CD14-positive monocyte (primary cell): ENCODE measurements around the gene KNL1. TPM values are rescaled to one million over a fixed set of nuclear protein-coding genes. Genes with fewer than 3 reads are reported as not detected.

Experiments
- DNase-seq, 3 donors: peaks; one replicate each; pipeline ENCODE4 v3.0.0-alpha.2; 2011 to 2022
- H2AFZ ChIP-seq: 2 replicates; pipeline ENCODE4 v1.6.0; 2012; ENCODE audit warnings: mild to moderate bottlenecking, low read depth, low read length, inconsistent platforms; ENCODE audit not compliant: insufficient read depth, poor library complexity, severe bottlenecking
- H3K27ac ChIP-seq, 2 donors: 1 replicate in 1 of 2; 2 replicates in 1 of 2; pipeline ENCODE4 v1.5.1; 2012 to 2013; ENCODE audit warnings: low read length in 2 of 2, control low read depth in 1 of 2, inconsistent platforms in 1 of 2, low read depth in 1 of 2, mild to moderate bottlenecking in 1 of 2
- H3K27me3 ChIP-seq, 2 donors: one replicate each; pipeline versions ENCODE4 v1.6.0 to v1.6.1; 2011 to 2013; ENCODE audit warnings: low read length in 2 of 2; ENCODE audit not compliant: control insufficient read depth in 2 of 2, insufficient read depth in 2 of 2
- H3K36me3 ChIP-seq, 2 donors: replicated peaks in 1 of 2; 1 replicate in 1 of 2; 2 replicates in 1 of 2; pipeline versions ENCODE4 v1.5.1 to v1.6.1; 2012 to 2013; ENCODE audit warnings: low read length in 2 of 2, control low read depth in 1 of 2, inconsistent platforms in 1 of 2, mild to moderate bottlenecking in 1 of 2; ENCODE audit not compliant: insufficient read depth in 2 of 2, control insufficient read depth in 1 of 2
- H3K4me1 ChIP-seq, 2 donors: 1 replicate in 1 of 2; 2 replicates in 1 of 2; pipeline versions ENCODE4 v1.5.1 to v1.6.1; 2012 to 2013; ENCODE audit warnings: low read length in 2 of 2, control low read depth in 1 of 2, inconsistent platforms in 1 of 2, mild to moderate bottlenecking in 1 of 2, moderate library complexity in 1 of 2; ENCODE audit not compliant: insufficient read depth in 2 of 2, control insufficient read depth in 1 of 2
- H3K4me2 ChIP-seq: replicated peaks from 2 replicates; pipeline ENCODE3; 2012; ENCODE audit warnings: low read length, moderate library complexity, mild to moderate bottlenecking; ENCODE audit not compliant: poor library complexity, severe bottlenecking; ENCODE audit errors: extremely low read depth
- H3K4me3 ChIP-seq, 3 experiments: fragments of 200-600 bp in 1 of 3; sonication (generic) in 1 of 3; replicated peaks in 1 of 3; 1 replicate in 2 of 3; 2 replicates in 1 of 3; pipeline ENCODE4 v1.5.1; 2011 to 2013; ENCODE audit warnings: low read length in 3 of 3, mild to moderate bottlenecking in 3 of 3, control low read depth in 2 of 3, low read depth in 2 of 3, inconsistent platforms in 1 of 3, moderate library complexity in 1 of 3
- H3K79me2 ChIP-seq: 2 replicates; pipeline ENCODE4 v1.6.0; 2012; ENCODE audit warnings: mild to moderate bottlenecking, control low read depth, inconsistent platforms, low read length, moderate library complexity; ENCODE audit not compliant: insufficient read depth
- H3K9ac ChIP-seq: 2 replicates; pipeline ENCODE4 v1.6.0; 2017; ENCODE audit warnings: low read length, mild to moderate bottlenecking; ENCODE audit not compliant: insufficient read depth, poor library complexity, severe bottlenecking
- H3K9me3 ChIP-seq, 2 donors: replicated peaks in 1 of 2; 1 replicate in 1 of 2; 2 replicates in 1 of 2; pipeline versions ENCODE4 v1.5.1 to v1.6.1; 2012 to 2013; ENCODE audit warnings: low read length in 2 of 2, control low read depth in 1 of 2; ENCODE audit not compliant: control insufficient read depth in 1 of 2, insufficient read depth in 1 of 2
- H4K20me1 ChIP-seq: 2 replicates; pipeline ENCODE4 v1.6.0; 2012; ENCODE audit warnings: mild to moderate bottlenecking, low read length, control low read depth, moderate library complexity; ENCODE audit not compliant: insufficient read depth
- H3K27ac Mint-ChIP-seq, 7 donors: one replicate each; pipeline ENCODE4 v1.8.0; 2020; ENCODE audit warnings: mild to moderate bottlenecking in 7 of 7, mixed read lengths in 7 of 7, moderate library complexity in 6 of 7, inconsistent platforms in 2 of 7
- H3K27me3 Mint-ChIP-seq, 3 donors: one replicate each; pipeline ENCODE4 v1.8.0; 2021 to 2022; ENCODE audit warnings: low read depth in 3 of 3, mild to moderate bottlenecking in 3 of 3, mixed read lengths in 3 of 3, moderate library complexity in 3 of 3, inconsistent platforms in 1 of 3
- H3K36me3 Mint-ChIP-seq, 2 donors: one replicate each; pipeline ENCODE4 v1.8.0; 2020; ENCODE audit warnings: mixed read lengths in 2 of 2, inconsistent platforms in 1 of 2, mild to moderate bottlenecking in 1 of 2
- H3K4me1 Mint-ChIP-seq: one replicate; pipeline ENCODE4 v1.8.0; 2020; ENCODE audit warnings: mild to moderate bottlenecking, mixed read lengths
- H3K4me3 Mint-ChIP-seq, 2 donors: one replicate each; pipeline ENCODE4 v1.8.0; 2020; ENCODE audit warnings: mild to moderate bottlenecking in 2 of 2, mixed read lengths in 2 of 2, moderate library complexity in 1 of 2
- H3K9me3 Mint-ChIP-seq, 7 donors: one replicate each; pipeline ENCODE4 v1.8.0; 2020 to 2022; ENCODE audit warnings: mixed read lengths in 7 of 7, mild to moderate bottlenecking in 6 of 7, moderate library complexity in 6 of 7, inconsistent platforms in 2 of 7
- CTCF ChIP-seq: fragments of 200-600 bp; IDR thresholded peaks from one replicate; pipeline ENCODE4 v1.8.0; 2022; ENCODE audit warnings: antibody characterized with exemption, mild to moderate bottlenecking
- WGBS: methylation state at CpG from one replicate; pipeline ENCODE4 v1.1.5; 2013; ENCODE audit warnings: missing lambda C conversion rate; ENCODE audit not compliant: insufficient coverage; 5-methylcytosine and 5-hydroxymethylcytosine counted together
- intact Hi-C, 2 donors: fragments of 100-400 bp; cut with micrococcal nuclease; formaldehyde crosslinking; loops; one replicate each; pipeline versions ENCODE4 v1.15.0 to v1.15.1; 2023
- polyA plus RNA-seq, 3 donors: library from polyadenylated mRNA; depleted of rRNA in 1 of 3; unstranded in 2 of 3; stranded (reverse) in 1 of 3; fragments of 300-500 nt in 2 of 3; fragments of >200 nt in 1 of 3; fragmentation: Illumina TruSeq in 2 of 3; gene quantifications; 1 replicate in 2 of 3; 2 replicates in 1 of 3; pipeline ENCODE4 v1.2.3, GENCODE V29; 2012 to 2021

KNL1 gene
- polyA plus RNA-seq, 3 donors, result 0.13 to 0.38 (median 0.16) TPM

- H3K36me3 Mint-ChIP-seq, result peaks cover 12 to 35% of the 10 kb centered on the region in 2 donors
- TF ChIP-seq CTCF, result no peak
- Histone ChIP-seq H3K79me2 (peaks cover 45% of the 10 kb centered on the region), H3K27ac (no peak overlapping the region), H3K27me3 (no peaks in the 10 kb centered on the region), H3K9me3 (no peaks in the 10 kb centered on the region), H3K9ac (no peak overlapping the region), H2AFZ (no peak overlapping the region), H3K4me2 (no peak overlapping the region), H4K20me1 (no peaks in the 10 kb centered on the region), H3K4me1 (peaks cover 16 to 21% of the 10 kb centered on the region in 2 donors), H3K4me3 (no peak overlapping the region), H3K36me3 (peaks cover 7 to 26% of the 10 kb centered on the region in 2 donors)
- H3K9me3 Mint-ChIP-seq, result no peaks in the 10 kb centered on the region
- H3K27me3 Mint-ChIP-seq, result no peaks in the 10 kb centered on the region
- peaks cover 30% of the 10 kb centered on the region for H3K4me1 Mint-ChIP-seq
- H3K4me3 Mint-ChIP-seq, result no peak overlapping the region
- peak overlapping the region in 4 of 7 donors; percentile 12 to 46 (median 22) for H3K27ac Mint-ChIP-seq
- intact Hi-C loops, result loop anchor here (5.0 to 10.0 kb wide), 7 partner anchors 59 to 197 kb away; partner anchors contain the start of genes C15orf62 (in 1 of the 2), CCDC32 (in 1 of the 2), DNAJC17 (in 1 of the 2) and GCHFR (in 1 of the 2)
- WGBS, result 100% methylated on average over 5 of the region's 7 CpGs
- no peak for DNase-seq
Measured at GRCh38 chr15:40697916-40698315, 103.9 kb downstream of the KNL1 start.

GRCh38 chr15:40702077-40702476, 108.0 kb downstream of the KNL1 start:
- Mint-ChIP-seq H3K9me3 (peaks cover 0 to 2% (median 0%) of the 10 kb centered on the region in 7 donors), H3K36me3 (peaks cover 26 to 62% of the 10 kb centered on the region in 2 donors), H3K27ac (no peak overlapping the region), H3K4me1 (peaks cover 2% of the 10 kb centered on the region), H3K27me3 (no peaks in the 10 kb centered on the region), H3K4me3 (no peak overlapping the region)
- 95% methylated on average over 3 of the region's 7 CpGs for WGBS
- Histone ChIP-seq H3K27me3 (no peaks in the 10 kb centered on the region), H3K9ac (no peak overlapping the region), H2AFZ (no peak overlapping the region), H3K79me2 (peaks cover 18% of the 10 kb centered on the region), H4K20me1 (no peaks in the 10 kb centered on the region), H3K9me3 (no peaks in the 10 kb centered on the region), H3K4me1 (no peaks in the 10 kb centered on the region), H3K27ac (no peak overlapping the region), H3K4me3 (no peak overlapping the region), H3K36me3 (peaks cover 7 to 50% of the 10 kb centered on the region in 2 donors), H3K4me2 (no peak overlapping the region)
- intact Hi-C loops, result no loop called here
- DNase-seq, result no peak
- no peak for TF ChIP-seq CTCF
